Fibroblast of peridontal ligament (primary cell): ENCODE results near the gene KCNJ13.

Experiments
- DNase-seq: peaks from one replicate; pipeline ENCODE4 v3.0.0-alpha.2; 2010; ENCODE audit errors: extremely low read depth

Gene KCNJ13

GRCh38 chr2:232776435-232776834, at the start of gene KCNJ13:
TSS of gene KCNJ13 (minus strand) at chr2:232776565. CDS start at chr2:232771362, 5,203 bp downstream.
- DNase-seq: peak; percentile 21

GRCh38 chr2:232817756-232818155, 41.4 kb upstream of the KCNJ13 start:
- DNase-seq: no peak

GRCh38 chr2:232816657-232817056, 40.3 kb upstream of the KCNJ13 start:
- DNase-seq: no peak

GRCh38 chr2:232815569-232815968, 39.2 kb upstream of the KCNJ13 start:
- no peak for DNase-seq

- no peak for DNase-seq
These were observed 34.1 kb upstream of the KCNJ13 start for GRCh38 chr2:232810444-232810843.

- no peak for DNase-seq
These were observed 33.2 kb upstream of the KCNJ13 start for GRCh38 chr2:232809349-232810124.

GRCh38 chr2:232802091-232802490, 25.7 kb upstream of the KCNJ13 start:
- DNase-seq: no peak

- DNase-seq: no peak
These were observed 23.8 kb upstream of the KCNJ13 start for GRCh38 chr2:232800166-232800565.

GRCh38 chr2:232798187-232798586, 21.8 kb upstream of the KCNJ13 start:
- DNase-seq: peak; percentile 35

- DNase-seq: peak; percentile 87
These were observed 19.6 kb upstream of the KCNJ13 start for GRCh38 chr2:232795920-232796319.

GRCh38 chr2:232794981-232795380, 18.6 kb upstream of the KCNJ13 start:
- DNase-seq: no peak

GRCh38 chr2:232793271-232793670, 16.9 kb upstream of the KCNJ13 start:
- no peak for DNase-seq

GRCh38 chr2:232791518-232791917, 15.2 kb upstream of the KCNJ13 start:
- DNase-seq: no peak

- no peak for DNase-seq
These were observed 12.7 kb upstream of the KCNJ13 start for GRCh38 chr2:232789082-232789481.

- no peak for DNase-seq
These were observed 11.4 kb upstream of the KCNJ13 start for GRCh38 chr2:232787806-232788205.

- DNase-seq: no peak
These were observed 6.9 kb upstream of the KCNJ13 start for GRCh38 chr2:232783278-232783677.

- peak; percentile 74 for DNase-seq
These were observed 5.4 kb upstream of the KCNJ13 start for GRCh38 chr2:232781765-232782164.

GRCh38 chr2:232779934-232780333, 3.6 kb upstream of the KCNJ13 start:
- DNase-seq: no peak

- no peak for DNase-seq
These were observed 3.1 kb upstream of the KCNJ13 start for GRCh38 chr2:232779465-232779864.

GRCh38 chr2:232777276-232777675, 911 bp upstream of the KCNJ13 start:
- no peak for DNase-seq

- no peak for DNase-seq
These were observed 2.5 kb downstream of the KCNJ13 start for GRCh38 chr2:232773815-232774214.

GRCh38 chr2:232772531-232772930, 3.8 kb downstream of the KCNJ13 start:
- DNase-seq: no peak

GRCh38 chr2:232771870-232772269, 4.5 kb downstream of the KCNJ13 start:
- no peak for DNase-seq

GRCh38 chr2:232770207-232770606, 6.2 kb downstream of the KCNJ13 start:
- DNase-seq: no peak
